Mesenchymal stem cell (in vitro differentiated cells and primary cell): ENCODE data around the gene OR1N1. TPM values are rescaled to one million over a fixed set of nuclear protein-coding genes. Genes with fewer than 3 reads are reported as not detected.

Source experiments
- DNase-seq: peaks from one replicate; pipeline ENCODE4 v3.0.0-alpha.2; 2013
- H2AFZ ChIP-seq: one replicate; pipeline ENCODE4 v1.6.1; 2013; ENCODE audit warnings: low read depth, mild to moderate bottlenecking, control low read depth, inconsistent platforms, low read length, moderate library complexity
- H2AK5ac ChIP-seq: 2 replicates; pipeline ENCODE4 v1.6.1; 2013; ENCODE audit warnings: low read length, moderate library complexity, mild to moderate bottlenecking, inconsistent platforms; ENCODE audit not compliant: severe bottlenecking
- H2BK120ac ChIP-seq: one replicate; pipeline ENCODE4 v1.6.1; 2013; ENCODE audit warnings: low read depth, mild to moderate bottlenecking, inconsistent platforms, low read length, moderate library complexity
- H2BK12ac ChIP-seq, 2 experiments: one replicate each; pipeline ENCODE4 v1.6.1; 2013; ENCODE audit warnings: inconsistent platforms in 2 of 2, low read length in 2 of 2, mild to moderate bottlenecking in 2 of 2, moderate library complexity in 2 of 2, control low read depth in 1 of 2
- H2BK15ac ChIP-seq: one replicate; pipeline ENCODE4 v1.6.1; 2013; ENCODE audit warnings: mild to moderate bottlenecking, low read depth, inconsistent platforms; ENCODE audit not compliant: poor library complexity, severe bottlenecking
- H2BK5ac ChIP-seq: 2 replicates; pipeline ENCODE4 v1.6.1; 2013; ENCODE audit warnings: low read depth, mild to moderate bottlenecking, low read length, control low read depth, inconsistent platforms; ENCODE audit not compliant: poor library complexity, severe bottlenecking
- H3K14ac ChIP-seq, 2 experiments: one replicate each; pipeline ENCODE4 v1.6.1; 2013; ENCODE audit warnings: inconsistent platforms in 2 of 2, low read length in 2 of 2, control low read depth in 1 of 2, mild to moderate bottlenecking in 1 of 2, moderate library complexity in 1 of 2
- H3K18ac ChIP-seq, 2 experiments: one replicate each; pipeline ENCODE4 v1.6.1; 2013; ENCODE audit warnings: inconsistent platforms in 2 of 2, low read length in 2 of 2, control low read depth in 1 of 2, low read depth in 1 of 2, mild to moderate bottlenecking in 1 of 2
- H3K23ac ChIP-seq, 2 experiments: one replicate each; pipeline ENCODE4 v1.6.1; 2013; ENCODE audit warnings: inconsistent platforms in 2 of 2, low read length in 2 of 2, mild to moderate bottlenecking in 2 of 2, moderate library complexity in 2 of 2, control low read depth in 1 of 2
- H3K27ac ChIP-seq: 2 replicates; pipeline ENCODE4 v1.5.1; 2013; ENCODE audit warnings: mild to moderate bottlenecking, moderate library complexity, low read length, control low read depth, inconsistent platforms; ENCODE audit not compliant: poor library complexity, severe bottlenecking
- H3K27me3 ChIP-seq, 2 experiments: 2 replicates each; pipeline versions ENCODE4 v1.6.1 to v1.7.0; 2013; ENCODE audit warnings: low read length in 2 of 2, mild to moderate bottlenecking in 2 of 2, moderate library complexity in 2 of 2, control low read depth in 1 of 2, inconsistent platforms in 1 of 2; ENCODE audit not compliant: control insufficient read depth in 1 of 2, insufficient read depth in 1 of 2
- H3K36me3 ChIP-seq, 2 experiments: 2 replicates each; pipeline versions ENCODE4 v1.6.1 to v1.7.0; 2013; ENCODE audit warnings: low read length in 2 of 2, control low read depth in 1 of 2, inconsistent platforms in 1 of 2, low read depth in 1 of 2, mild to moderate bottlenecking in 1 of 2; ENCODE audit not compliant: insufficient read depth in 2 of 2, control insufficient read depth in 1 of 2
- H3K4ac ChIP-seq, 2 experiments: one replicate each; pipeline ENCODE4 v1.6.1; 2013; ENCODE audit warnings: inconsistent platforms in 2 of 2, low read length in 2 of 2, mild to moderate bottlenecking in 2 of 2, moderate library complexity in 2 of 2, control low read depth in 1 of 2, low read depth in 1 of 2
- H3K4me1 ChIP-seq: 2 replicates; pipeline ENCODE4 v1.6.1; 2013; ENCODE audit warnings: low read depth, low read length, control low read depth; ENCODE audit not compliant: control insufficient read depth, insufficient read depth
- H3K4me2 ChIP-seq: 2 replicates; pipeline ENCODE4 v1.6.1; 2013; ENCODE audit warnings: low read length, mild to moderate bottlenecking, inconsistent platforms; ENCODE audit not compliant: poor library complexity, severe bottlenecking
- H3K4me3 ChIP-seq, 2 experiments: 2 replicates each; pipeline versions ENCODE4 v1.5.1 to v1.7.0; 2013; ENCODE audit warnings: low read length in 2 of 2, mild to moderate bottlenecking in 2 of 2, control low read depth in 1 of 2, low read depth in 1 of 2; ENCODE audit not compliant: insufficient read depth in 1 of 2
- H3K79me1 ChIP-seq: replicated peaks from 2 replicates; pipeline ENCODE4 v1.6.1; 2013; ENCODE audit warnings: mild to moderate bottlenecking, control low read depth, low read length, inconsistent platforms; ENCODE audit not compliant: poor library complexity, severe bottlenecking
- H3K9ac ChIP-seq: 2 replicates; pipeline ENCODE4 v1.7.0; 2013; ENCODE audit warnings: mild to moderate bottlenecking, low read length, moderate library complexity
- H3K9me3 ChIP-seq: 2 replicates; pipeline ENCODE4 v1.7.0; 2013; ENCODE audit warnings: mild to moderate bottlenecking, low read length; ENCODE audit not compliant: control insufficient read depth
- H4K8ac ChIP-seq: one replicate; pipeline ENCODE4 v1.6.1; 2013; ENCODE audit warnings: inconsistent platforms, mild to moderate bottlenecking, low read length, moderate library complexity
- H4K91ac ChIP-seq: one replicate; pipeline ENCODE4 v1.6.1; 2013; ENCODE audit warnings: mild to moderate bottlenecking, low read length, inconsistent platforms
- WGBS: methylation state at CpG from one replicate; pipeline ENCODE4 v1.1.7; 2013; ENCODE audit warnings: mixed read lengths; 5-methylcytosine and 5-hydroxymethylcytosine counted together
- polyA plus RNA-seq, 2 experiments: library from polyadenylated mRNA; stranded (reverse); fragments of 200-250 nt; gene quantifications; one replicate each; pipeline ENCODE4 v1.2.3, GENCODE V29; 2013

The OR1N1 gene, protein sequence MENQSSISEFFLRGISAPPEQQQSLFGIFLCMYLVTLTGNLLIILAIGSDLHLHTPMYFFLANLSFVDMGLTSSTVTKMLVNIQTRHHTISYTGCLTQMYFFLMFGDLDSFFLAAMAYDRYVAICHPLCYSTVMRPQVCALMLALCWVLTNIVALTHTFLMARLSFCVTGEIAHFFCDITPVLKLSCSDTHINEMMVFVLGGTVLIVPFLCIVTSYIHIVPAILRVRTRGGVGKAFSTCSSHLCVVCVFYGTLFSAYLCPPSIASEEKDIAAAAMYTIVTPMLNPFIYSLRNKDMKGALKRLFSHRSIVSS
- polyA plus RNA-seq (2013, experiment 1 of 2) = not detected
- not detected for polyA plus RNA-seq (2013, experiment 2 of 2)

DNA sequence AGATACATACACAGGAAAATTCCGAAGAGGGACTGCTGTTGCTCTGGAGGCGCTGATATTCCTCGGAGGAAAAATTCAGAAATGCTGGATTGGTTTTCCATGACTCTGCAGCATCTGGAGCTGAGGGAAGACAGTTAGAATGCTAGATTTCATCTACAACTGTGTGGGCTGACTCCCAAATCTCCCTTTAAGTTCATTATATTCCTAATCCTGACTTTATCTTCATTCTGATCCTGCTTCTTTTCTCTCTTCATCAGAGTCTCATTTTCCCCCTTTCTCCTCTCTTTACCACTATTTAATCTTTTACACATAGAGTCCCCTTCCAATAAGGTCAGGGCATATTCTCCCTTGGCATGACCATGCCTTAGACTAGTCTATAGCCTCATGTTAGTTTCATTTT is at the start of gene OR1N1:
Gene OR1N1 (minus strand): TSS at position 101 of the 400 bp plus-strand sequence. CDS start 0 bp downstream, at position 101.
- H3K4me3 ChIP-seq = no peak within 1 kb of the TSS
- H3K79me1 ChIP-seq = no peaks in the 10 kb centered on the region
- no peak within 1 kb of the TSS for H4K91ac ChIP-seq
- H3K18ac ChIP-seq = no peak within 1 kb of the TSS
- H2BK15ac ChIP-seq = no peak within 1 kb of the TSS
- no peaks in the 10 kb centered on the region for H3K36me3 ChIP-seq
- peaks cover 0 to 9% of the 10 kb centered on the region in 2 experiments for H3K27me3 ChIP-seq
- no peaks in the 10 kb centered on the region for H3K9me3 ChIP-seq
- H4K8ac ChIP-seq = no peak within 1 kb of the TSS
- H2BK12ac ChIP-seq = no peak within 1 kb of the TSS
- no peak within 1 kb of the TSS for H3K4me2 ChIP-seq
- H3K9ac ChIP-seq = no peak within 1 kb of the TSS
- no peak within 1 kb of the TSS for H2BK120ac ChIP-seq
- H3K27ac ChIP-seq = no peak within 1 kb of the TSS
- no peak for DNase-seq
- no peak within 1 kb of the TSS for H3K23ac ChIP-seq
- no peak within 1 kb of the TSS for H3K4ac ChIP-seq
- H2BK5ac ChIP-seq = no peak within 1 kb of the TSS
- no peak within 1 kb of the TSS for H3K14ac ChIP-seq
- no peak within 1 kb of the TSS for H2AK5ac ChIP-seq
- H2AFZ ChIP-seq = no peak within 1 kb of the TSS
- 88% methylated on average over 3 of the region's 3 CpGs for WGBS
- no peaks in the 10 kb centered on the region for H3K4me1 ChIP-seq

DNA sequence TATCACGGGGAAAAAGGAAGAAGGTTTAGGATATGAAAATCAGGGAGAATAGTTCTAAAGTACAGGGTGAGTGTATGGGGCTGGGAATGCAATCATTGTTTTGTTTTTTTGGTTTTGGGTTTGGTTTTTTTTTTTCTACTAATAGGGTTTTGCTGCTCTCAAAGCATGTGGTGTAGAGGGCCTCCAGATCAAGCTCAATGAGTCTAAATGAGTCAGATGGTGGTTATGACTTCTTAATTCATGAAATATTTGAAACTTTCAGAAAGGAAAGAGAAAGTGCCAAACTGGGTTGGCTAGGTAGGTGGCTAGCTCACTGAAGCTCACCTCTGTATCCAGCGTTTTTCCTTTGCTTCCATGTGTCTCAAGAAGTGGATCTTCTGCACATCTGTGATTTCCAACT is 45.4 kb upstream of the OR1N1 start:
- H2AK5ac ChIP-seq = no peak overlapping the region
- H4K91ac ChIP-seq = no peak overlapping the region
- H3K27me3 ChIP-seq = no peaks in the 10 kb centered on the region
- H2BK12ac ChIP-seq = no peak overlapping the region
- no peak overlapping the region for H3K23ac ChIP-seq
- H3K18ac ChIP-seq = no peak overlapping the region
- no peak overlapping the region for H2AFZ ChIP-seq
- no peak overlapping the region for H2BK15ac ChIP-seq
- no peak overlapping the region for H3K9ac ChIP-seq
- H2BK5ac ChIP-seq = no peak overlapping the region
- H3K4me1 ChIP-seq = no peaks in the 10 kb centered on the region
- H3K14ac ChIP-seq = no peak overlapping the region
- no peaks in the 10 kb centered on the region for H3K79me1 ChIP-seq
- H3K9me3 ChIP-seq = peaks cover 12% of the 10 kb centered on the region
- H2BK120ac ChIP-seq = no peak overlapping the region
- H3K4me3 ChIP-seq = peak overlapping the region in 1 of 2 experiments; percentile 6
- 25% methylated on average over 2 of the region's 2 CpGs for WGBS
- H3K36me3 ChIP-seq = no peaks in the 10 kb centered on the region
- no peak overlapping the region for H3K27ac ChIP-seq
- no peak overlapping the region for H3K4ac ChIP-seq
- no peak overlapping the region for H4K8ac ChIP-seq
- H3K4me2 ChIP-seq = no peak overlapping the region
- no peak for DNase-seq

DNA sequence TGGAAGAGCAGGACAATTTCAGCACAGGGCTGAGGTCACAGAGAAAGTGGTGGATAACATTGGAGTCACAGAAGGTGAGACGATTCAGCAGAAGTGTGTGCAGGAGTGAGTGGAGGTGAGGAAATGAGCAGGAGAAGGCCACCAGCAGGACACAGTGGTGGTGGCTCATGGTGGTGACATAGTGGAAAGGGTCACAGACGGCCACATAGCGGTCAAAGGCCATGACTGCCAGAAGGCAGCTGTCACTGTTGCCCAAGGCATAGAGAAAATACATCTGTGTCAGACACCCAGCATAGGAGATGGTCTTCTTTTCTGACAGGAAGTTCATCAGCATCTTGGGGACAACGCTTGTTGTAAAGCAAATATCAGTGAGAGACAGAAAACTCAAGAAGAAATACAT is 40.8 kb upstream of the OR1N1 start:
- H2BK12ac ChIP-seq = no peak overlapping the region
- H3K36me3 ChIP-seq = no peaks in the 10 kb centered on the region
- H3K9me3 ChIP-seq = peaks cover 19% of the 10 kb centered on the region
- no peak overlapping the region for H3K14ac ChIP-seq
- 77% methylated on average over 4 of the region's 4 CpGs for WGBS
- H3K23ac ChIP-seq = no peak overlapping the region
- H2AFZ ChIP-seq = no peak overlapping the region
- H3K4me2 ChIP-seq = no peak overlapping the region
- H3K27me3 ChIP-seq = no peaks in the 10 kb centered on the region
- no peak overlapping the region for H4K91ac ChIP-seq
- no peak overlapping the region for H2AK5ac ChIP-seq
- DNase-seq = no peak
- no peak overlapping the region for H2BK5ac ChIP-seq
- no peak overlapping the region for H4K8ac ChIP-seq
- no peak overlapping the region for H2BK15ac ChIP-seq
- no peak overlapping the region for H3K4me3 ChIP-seq
- no peak overlapping the region for H3K9ac ChIP-seq
- no peaks in the 10 kb centered on the region for H3K4me1 ChIP-seq
- no peak overlapping the region for H3K4ac ChIP-seq
- no peaks in the 10 kb centered on the region for H3K79me1 ChIP-seq
- H3K27ac ChIP-seq = no peak overlapping the region
- H3K18ac ChIP-seq = no peak overlapping the region
- no peak overlapping the region for H2BK120ac ChIP-seq

DNA sequence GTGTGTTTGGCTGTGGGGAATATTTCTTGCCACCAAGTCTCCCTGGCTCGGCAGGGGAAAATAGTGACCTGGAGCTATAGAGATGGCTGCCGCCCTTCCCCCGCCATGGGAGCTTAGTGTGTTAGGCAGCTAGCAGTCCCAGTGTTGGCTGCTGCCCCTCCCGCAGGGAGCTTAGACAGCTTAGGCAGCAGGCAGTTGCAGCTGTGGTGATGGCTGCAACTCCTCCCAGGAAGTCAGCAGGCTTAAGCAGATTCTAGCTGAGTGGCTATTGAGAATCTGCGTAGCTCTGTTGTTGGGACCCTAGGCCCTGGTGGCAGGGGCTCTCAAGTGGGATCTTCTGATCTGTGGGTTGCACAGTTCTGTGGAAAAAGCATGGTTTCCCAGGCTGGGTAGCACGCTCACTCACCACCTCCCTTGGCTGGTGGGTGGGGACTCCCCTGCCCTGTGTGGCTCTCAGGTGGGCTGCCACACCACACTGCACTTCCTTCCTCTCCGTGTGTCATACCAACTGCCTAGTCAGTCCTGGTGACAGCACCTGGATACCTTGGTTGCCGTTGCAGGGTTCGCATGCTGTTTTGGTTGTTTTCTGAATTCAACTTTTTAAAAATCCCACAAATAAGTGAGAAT is 35.2 kb upstream of the OR1N1 start:
- no peaks in the 10 kb centered on the region for H3K79me1 ChIP-seq
- H3K4me3 ChIP-seq = no peak overlapping the region
- H2BK15ac ChIP-seq = no peak overlapping the region
- DNase-seq = no peak
- no peaks in the 10 kb centered on the region for H3K27me3 ChIP-seq
- no peak overlapping the region for H2BK5ac ChIP-seq
- H3K4me2 ChIP-seq = no peak overlapping the region
- no peak overlapping the region for H2BK12ac ChIP-seq
- no peak overlapping the region for H3K4ac ChIP-seq
- no peak overlapping the region for H4K91ac ChIP-seq
- H4K8ac ChIP-seq = no peak overlapping the region
- no peaks in the 10 kb centered on the region for H3K4me1 ChIP-seq
- H3K23ac ChIP-seq = no peak overlapping the region
- 80% methylated on average over 8 of the region's 9 CpGs for WGBS
- no peak overlapping the region for H2AFZ ChIP-seq
- no peak overlapping the region for H2AK5ac ChIP-seq
- H3K36me3 ChIP-seq = no peaks in the 10 kb centered on the region
- no peak overlapping the region for H3K27ac ChIP-seq
- no peak overlapping the region for H3K14ac ChIP-seq
- no peak overlapping the region for H3K9ac ChIP-seq
- H3K9me3 ChIP-seq = peaks cover 22% of the 10 kb centered on the region
- H2BK120ac ChIP-seq = no peak overlapping the region
- no peak overlapping the region for H3K18ac ChIP-seq
